ENCODE results near the gene ABCC6.

GRCh38 chr16:16143038-16143763, 80.1 kb downstream of the ABCC6 start:
- TF ChIP-seq CTCF (IDR thresholded peaks at IDR 0.05), result peak in 1 of 5 experiments; percentile 14
- TF ChIP-seq POLR2A (IDR thresholded peaks at IDR 0.05), result no peak
- no peak for TF ChIP-seq POLR2AphosphoS5 (IDR thresholded peaks at IDR 0.05)
